ENCODE measurements around the gene CDKL1.

Gene CDKL1

GRCh38 chr14:50388256-50388931 lies 8.3 kb downstream of the CDKL1 start:
- no peak for DNase-seq (ENCODE audit: insufficient read length, low spot score)
- FAIRE-seq = no peak
- TF ChIP-seq, protein P1, sequence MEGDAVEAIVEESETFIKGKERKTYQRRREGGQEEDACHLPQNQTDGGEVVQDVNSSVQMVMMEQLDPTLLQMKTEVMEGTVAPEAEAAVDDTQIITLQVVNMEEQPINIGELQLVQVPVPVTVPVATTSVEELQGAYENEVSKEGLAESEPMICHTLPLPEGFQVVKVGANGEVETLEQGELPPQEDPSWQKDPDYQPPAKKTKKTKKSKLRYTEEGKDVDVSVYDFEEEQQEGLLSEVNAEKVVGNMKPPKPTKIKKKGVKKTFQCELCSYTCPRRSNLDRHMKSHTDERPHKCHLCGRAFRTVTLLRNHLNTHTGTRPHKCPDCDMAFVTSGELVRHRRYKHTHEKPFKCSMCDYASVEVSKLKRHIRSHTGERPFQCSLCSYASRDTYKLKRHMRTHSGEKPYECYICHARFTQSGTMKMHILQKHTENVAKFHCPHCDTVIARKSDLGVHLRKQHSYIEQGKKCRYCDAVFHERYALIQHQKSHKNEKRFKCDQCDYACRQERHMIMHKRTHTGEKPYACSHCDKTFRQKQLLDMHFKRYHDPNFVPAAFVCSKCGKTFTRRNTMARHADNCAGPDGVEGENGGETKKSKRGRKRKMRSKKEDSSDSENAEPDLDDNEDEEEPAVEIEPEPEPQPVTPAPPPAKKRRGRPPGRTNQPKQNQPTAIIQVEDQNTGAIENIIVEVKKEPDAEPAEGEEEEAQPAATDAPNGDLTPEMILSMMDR (IDR thresholded peaks at IDR 0.05; ENCODE audit: insufficient read depth, missing control alignments) = no peak

- DNase-seq (ENCODE audit: insufficient read length, low spot score) = no peak
- no peak for FAIRE-seq
- TF ChIP-seq, protein P1 (IDR thresholded peaks at IDR 0.05; ENCODE audit: insufficient read depth, missing control alignments) = no peak
Observed at GRCh38 chr14:50387548-50387947, 9.1 kb downstream of the CDKL1 start.

GRCh38 chr14:50383618-50384225 lies 13.0 kb downstream of the CDKL1 start:
- DNase-seq (ENCODE audit: insufficient read length, low spot score) (peak; percentile 39), FAIRE-seq (peak; percentile 82)
- TF ChIP-seq, protein P1 (IDR thresholded peaks at IDR 0.05; ENCODE audit: insufficient read depth, missing control alignments) = no peak

DNA sequence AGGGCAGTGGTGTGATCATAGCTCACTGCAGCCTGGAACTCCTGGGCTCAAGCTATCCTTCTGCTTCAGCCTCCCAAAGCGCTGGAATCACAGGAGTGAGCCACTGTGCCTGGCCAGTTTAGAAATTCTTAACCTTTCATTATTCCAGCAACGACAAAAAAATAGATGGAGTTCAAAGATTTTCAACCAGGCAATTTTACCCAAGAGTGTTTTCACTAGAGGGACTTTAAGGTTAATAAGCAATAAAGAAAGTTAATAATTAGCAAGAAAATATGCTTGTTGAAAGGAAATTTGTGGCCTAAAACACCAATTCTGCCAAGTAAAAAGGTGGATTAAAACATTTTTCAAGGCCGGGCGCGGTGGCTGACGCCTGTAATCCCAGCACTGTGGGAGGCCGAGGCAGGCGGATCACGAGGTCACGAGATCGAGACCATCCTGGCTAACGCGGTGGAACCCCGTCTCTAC lies 14.8 kb downstream of the CDKL1 start:
- no peak for FAIRE-seq

GRCh38 chr14:50381008-50381407 lies 15.7 kb downstream of the CDKL1 start:
- DNase-seq (ENCODE audit: insufficient read length, low spot score) = no peak
- FAIRE-seq = no peak
- TF ChIP-seq, protein P1 (IDR thresholded peaks at IDR 0.05; ENCODE audit: insufficient read depth, missing control alignments) = no peak

More for the DNA sequence above, 14.8 kb downstream of the CDKL1 start:
- TF ChIP-seq, protein P1 (IDR thresholded peaks at IDR 0.05; ENCODE audit: insufficient read depth, missing control alignments) = no peak
- no peak for DNase-seq (ENCODE audit: insufficient read length, low spot score)

GRCh38 chr14:50380455-50380854 lies 16.2 kb downstream of the CDKL1 start:
- DNase-seq (ENCODE audit: insufficient read length, low spot score) (no peak), FAIRE-seq (no peak)
- TF ChIP-seq, protein P1 (IDR thresholded peaks at IDR 0.05; ENCODE audit: insufficient read depth, missing control alignments) = no peak

DNA sequence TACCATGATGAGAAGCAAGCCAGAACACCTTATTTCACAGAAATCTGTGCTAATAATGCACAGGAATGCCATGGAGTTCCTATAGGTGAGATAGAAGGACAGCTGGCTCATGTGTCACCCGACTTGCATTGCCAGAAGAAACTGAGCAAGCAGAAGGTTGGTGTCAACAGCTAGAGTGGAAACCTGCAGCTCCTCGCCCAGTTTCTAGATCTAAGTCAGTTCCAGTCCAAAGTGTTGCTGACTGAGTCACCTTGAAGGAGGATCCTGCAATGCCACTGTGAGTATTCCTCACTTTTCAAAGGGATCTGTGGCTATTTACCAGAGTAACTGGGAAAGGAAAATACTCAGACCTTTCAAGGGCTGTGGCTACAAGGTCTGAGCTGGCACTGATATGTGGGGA lies 17.1 kb downstream of the CDKL1 start:
- DNase-seq (ENCODE audit: insufficient read length, low spot score) (no peak), FAIRE-seq (no peak)
- TF ChIP-seq, protein P1 (IDR thresholded peaks at IDR 0.05; ENCODE audit: insufficient read depth, missing control alignments) = no peak

All from D721Med (cell line).